Measurements from ENCODE around the gene PLXNA4.
A peak's percentile ranks its signal among the peaks of the same experiment; 100 is the strongest.

Gene PLXNA4

DNA sequence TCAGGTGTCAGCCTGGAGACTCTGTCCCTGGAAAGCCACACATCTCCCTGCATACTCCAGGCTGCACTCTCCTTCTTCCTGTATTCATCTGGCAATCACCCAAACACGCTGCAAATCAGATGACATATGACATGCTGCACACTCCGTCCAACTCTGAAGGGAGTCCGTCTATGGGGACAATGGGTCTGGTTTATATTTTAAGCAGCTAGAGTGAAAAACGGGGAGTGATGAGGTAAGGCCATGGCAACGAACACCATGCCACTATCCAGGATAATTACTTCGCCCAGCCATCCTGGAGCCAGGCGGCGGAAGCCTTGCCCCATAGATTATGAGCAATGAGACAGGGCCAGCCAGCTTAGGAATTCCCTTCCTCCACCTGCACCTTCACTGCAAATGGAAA lies 140.1 kb downstream of the PLXNA4 start:
- DNase-seq = peak; percentile 2

DNA sequence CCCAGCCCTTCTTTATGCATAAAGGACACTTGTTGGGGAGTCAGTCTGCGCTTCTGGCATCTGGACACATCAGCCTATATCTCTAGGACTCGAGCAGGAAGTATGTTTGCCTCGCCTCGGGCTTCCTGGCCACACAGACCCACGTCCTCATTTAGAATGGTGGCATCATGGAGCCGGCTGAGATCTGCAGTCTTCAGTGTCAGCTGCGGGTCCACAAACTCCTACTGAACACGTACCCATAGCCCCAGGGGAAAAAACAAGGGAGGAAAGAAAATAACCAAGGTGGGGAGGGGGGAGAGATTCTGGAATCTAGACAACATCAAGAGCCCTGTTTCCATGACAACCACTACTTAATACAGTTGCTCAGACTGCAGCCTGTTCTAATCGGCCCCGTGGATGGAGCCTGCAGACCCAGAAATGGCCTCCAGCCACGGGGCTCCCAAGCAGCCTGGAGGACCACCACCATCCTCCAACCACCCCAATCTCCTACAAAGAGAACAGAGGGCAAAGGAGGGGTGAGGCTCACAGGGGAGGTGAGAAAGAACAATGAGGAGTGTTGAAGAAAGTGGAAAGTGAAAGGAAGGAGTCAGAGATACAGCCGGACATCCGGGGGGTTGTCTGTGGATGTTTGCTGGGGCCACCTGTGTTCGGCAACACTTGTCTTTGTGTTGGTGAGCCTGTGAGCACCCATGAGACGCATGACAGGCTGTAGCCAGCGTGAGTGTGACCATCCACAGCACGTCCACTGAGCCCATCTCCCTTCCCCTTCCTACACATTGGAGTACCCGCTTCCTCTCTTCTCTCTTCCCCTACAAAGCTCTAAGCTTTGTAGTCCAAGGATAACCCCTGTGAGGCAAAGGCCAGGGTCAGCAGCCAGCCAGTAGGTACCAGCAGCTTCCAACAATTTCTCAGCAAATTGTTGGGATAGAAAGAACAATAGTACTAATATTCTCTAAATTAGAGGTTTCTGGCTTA lies 141.0 kb downstream of the PLXNA4 start:
- DNase-seq = no peak

- DNase-seq = no peak
These were observed 142.2 kb downstream of the PLXNA4 start for GRCh38 chr7:132434041-132434440.

- DNase-seq = no peak
These were observed 143.0 kb downstream of the PLXNA4 start for GRCh38 chr7:132433301-132433700.

GRCh38 chr7:132430861-132431822 lies 145.1 kb downstream of the PLXNA4 start:
- peak; percentile 93 for DNase-seq

DNA sequence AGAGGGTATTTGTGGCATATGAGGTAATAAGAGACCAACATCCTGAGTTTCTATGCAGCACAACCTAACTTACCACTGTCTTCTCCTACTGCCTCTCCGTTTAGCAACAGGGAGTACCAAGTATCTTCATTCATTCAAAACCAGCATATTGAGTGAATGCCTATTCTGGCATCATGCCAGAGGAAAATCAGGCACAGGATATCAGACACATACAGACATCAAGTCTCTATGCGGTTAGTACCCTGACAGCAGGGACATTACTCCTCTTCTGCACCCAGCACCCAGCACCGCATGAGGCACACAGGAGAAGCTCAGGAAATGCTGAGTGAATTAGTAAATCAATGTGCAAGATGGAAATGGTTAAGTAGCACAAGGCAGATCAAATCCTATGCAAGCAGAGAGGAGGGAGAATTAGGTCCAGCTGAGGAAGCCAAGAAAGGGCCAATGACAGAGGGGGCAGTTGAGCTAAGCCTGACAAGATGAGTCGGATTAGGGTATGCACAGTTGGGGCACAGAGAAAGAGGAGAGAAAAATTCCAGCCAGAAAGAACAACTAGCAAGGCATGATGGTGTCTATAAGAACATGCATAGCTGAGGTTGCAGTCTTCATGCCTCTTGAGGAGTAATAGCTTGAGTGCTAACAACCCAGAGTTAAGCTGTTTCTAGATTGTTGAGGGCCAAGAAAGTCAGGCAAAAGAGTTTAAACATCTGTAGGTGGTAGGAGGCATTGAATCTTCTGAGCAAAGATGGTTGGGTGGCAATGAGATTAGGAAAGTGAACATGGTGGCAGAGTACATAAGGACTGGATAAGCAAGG lies 146.0 kb downstream of the PLXNA4 start:
- peak; percentile 59 for DNase-seq

DNA sequence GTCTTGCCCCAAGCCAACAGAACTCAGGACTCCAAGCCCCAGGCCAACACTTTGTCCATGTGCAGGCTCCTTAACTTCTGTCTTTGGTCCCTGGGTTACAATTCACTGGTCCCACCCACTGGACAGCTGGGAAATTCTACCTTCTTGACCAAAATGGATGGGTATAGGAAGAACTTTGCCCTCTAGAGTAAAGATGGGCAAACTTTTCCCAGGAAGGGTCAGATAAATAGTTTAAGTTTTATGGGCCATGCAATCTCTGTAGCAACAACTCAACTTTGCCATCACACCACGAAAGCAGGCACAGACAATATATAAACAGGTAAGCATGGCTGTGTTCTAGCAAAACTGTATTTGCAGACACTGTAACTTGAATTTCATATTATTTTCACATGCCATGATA lies 147.1 kb downstream of the PLXNA4 start:
- no peak for DNase-seq

DNA sequence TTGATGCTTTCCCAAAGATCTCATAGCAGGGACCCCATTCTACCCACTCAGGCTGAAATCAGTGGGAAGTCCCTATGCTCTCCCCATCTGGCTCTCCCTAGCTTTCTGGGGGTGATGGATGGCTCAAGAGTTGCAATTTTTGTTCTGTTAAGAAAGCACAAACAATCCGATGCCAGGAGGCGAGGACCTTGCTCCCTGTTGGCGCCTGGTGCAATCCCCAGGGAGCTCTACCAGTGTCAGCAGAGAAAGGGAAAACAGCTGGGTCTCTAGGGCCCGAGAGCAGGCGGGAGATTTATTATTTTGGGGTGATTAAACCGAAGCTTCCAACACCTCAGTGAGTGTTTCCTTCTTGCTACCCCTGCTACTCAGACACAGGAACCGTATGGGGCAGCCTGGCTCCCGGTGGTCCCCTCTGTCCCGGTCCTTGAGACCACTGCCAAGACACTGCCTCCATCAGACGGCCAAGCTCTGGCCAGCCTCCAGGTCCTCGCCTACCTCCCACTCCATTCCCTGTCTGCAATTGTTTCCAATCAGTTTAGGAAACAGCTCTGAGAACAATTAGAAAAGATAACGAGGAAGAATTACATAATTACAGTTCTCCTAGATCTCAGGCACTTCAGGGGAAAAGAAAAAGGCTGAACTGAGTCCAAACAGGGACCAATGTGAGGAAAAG lies 147.9 kb downstream of the PLXNA4 start:
- no peak for DNase-seq

DNA sequence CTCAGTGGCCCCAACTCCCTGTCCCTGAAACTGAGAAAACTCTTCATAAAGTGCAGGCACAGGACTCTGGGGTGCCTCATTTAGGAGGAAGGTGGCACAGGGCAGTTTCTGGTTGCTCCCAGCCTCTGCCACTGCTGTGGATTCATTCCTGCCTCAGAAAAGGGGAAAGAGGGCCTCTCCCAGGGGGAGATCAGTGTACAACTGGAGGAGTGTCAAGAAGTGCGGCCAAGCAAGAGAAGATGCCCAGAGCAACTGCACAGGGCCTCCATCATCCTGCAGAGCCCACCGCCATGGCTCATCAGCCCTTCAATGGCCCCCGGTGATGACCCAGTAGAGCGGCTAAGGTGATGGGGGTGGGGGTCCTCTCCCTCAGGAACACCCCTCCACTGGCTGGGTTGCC lies 150.3 kb downstream of the PLXNA4 start:
- no peak for DNase-seq

GRCh38 chr7:132424821-132425724 lies 151.2 kb downstream of the PLXNA4 start:
- no peak for DNase-seq

DNA sequence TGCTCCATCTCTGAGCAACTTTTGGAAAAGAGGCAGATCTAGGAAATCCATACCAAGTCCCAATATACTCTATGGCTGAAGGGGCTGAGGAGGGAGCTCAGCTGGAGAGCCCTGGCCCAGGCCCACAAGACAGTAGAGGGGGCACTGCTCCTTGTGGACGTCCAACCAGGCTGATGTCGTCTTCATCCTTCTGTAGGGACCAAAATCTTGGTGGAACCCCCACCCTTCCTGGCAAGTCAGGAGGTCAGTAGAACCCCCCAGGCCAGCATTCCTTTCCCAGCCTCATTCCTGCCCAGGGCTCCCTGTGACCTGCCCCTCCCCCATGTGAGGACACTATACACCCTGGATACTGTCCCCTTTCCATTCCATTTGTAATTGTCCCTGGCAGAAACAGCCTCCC lies 152.0 kb downstream of the PLXNA4 start:
- no peak for DNase-seq

GRCh38 chr7:132423594-132424200 lies 152.6 kb downstream of the PLXNA4 start:
- DNase-seq = no peak

DNA sequence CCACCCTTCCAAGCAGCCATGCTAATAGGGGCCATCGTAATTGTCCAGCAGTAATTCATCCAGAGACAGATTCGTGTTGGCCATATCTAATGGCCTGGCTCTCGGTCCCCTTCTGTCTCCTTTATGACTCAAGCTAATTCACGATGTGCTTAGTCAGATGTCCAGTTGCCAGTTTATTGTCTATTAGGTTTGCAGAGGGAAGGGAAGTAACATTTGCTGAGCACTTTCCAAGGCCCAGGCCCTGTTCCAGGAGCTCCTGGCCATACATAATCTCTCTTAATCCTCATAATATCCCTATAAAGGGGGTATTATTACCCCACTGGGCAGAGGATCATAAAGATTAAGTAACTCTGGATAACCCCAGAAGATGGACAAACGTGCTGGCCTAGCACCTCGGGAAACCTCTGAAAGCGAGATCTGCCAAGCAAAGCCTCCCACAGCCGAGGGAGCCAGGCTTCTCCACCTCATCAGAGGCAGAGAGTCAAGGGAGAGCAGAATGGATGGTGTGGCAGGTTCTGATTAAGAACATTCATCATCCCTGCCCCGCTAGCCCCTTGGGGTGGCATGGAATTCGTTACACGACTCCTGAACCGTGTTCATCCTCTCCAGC lies 153.7 kb downstream of the PLXNA4 start:
- no peak for DNase-seq

- no peak for DNase-seq
These were observed 155.7 kb downstream of the PLXNA4 start for GRCh38 chr7:132420527-132420926.

DNA sequence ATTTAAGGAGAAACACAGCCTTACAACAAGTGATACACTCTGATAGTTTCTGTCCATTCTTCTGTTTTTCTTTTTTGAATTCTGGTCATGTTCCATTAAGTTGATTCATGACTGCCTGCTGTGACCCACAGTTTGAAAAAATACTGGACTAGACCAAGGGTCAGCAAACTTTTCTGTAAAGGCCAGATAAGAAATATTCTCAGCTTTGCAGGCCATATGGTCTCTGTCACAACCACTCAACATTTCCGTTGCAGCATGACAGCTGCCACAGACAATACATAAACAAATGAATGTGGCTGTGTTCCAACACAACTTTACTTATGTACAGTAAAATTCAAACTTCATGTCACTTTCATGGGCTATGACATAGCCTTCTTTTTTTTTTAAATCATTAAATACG lies 156.7 kb downstream of the PLXNA4 start:
- DNase-seq = no peak

- no peak for DNase-seq
These were observed 157.4 kb downstream of the PLXNA4 start for GRCh38 chr7:132418840-132419239.

DNA sequence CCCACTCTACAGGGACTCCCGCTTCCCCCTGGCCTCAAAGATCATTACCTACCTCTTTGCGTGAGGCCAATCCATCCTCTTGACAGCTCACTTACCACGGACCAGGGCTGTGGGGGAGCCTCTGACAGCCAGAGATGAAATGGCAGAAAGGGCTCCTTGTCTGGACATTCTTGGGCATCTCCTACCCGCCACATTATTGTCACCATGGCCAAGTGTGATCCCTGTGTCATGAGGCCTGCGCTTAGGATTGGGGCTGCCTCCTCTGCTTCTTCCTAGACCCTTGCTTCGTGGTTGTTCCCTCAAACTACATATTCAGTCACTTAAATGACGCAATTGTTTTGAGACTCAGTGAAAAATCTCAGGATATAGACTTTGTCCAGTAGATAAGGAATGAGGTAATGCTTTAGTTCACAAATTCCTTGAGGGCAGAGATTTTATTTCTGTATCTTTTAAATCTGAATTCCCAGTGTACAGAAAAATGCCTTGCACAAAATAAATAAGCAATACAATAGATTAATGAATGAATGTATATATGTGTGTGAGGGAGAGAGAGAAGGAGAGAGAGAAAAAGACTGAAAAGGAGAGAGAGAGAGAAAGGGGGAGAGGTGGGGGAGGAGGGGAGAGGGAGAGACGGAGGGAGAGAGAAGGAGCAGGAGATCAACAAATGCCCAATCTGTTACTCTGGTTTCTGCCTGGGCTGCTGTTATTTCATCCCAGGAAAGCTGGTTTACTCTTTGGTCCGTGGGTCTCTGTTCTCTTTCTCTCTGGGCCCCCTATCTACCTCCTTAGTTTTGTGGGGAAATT lies 159.0 kb downstream of the PLXNA4 start:
- no peak for DNase-seq

DNA sequence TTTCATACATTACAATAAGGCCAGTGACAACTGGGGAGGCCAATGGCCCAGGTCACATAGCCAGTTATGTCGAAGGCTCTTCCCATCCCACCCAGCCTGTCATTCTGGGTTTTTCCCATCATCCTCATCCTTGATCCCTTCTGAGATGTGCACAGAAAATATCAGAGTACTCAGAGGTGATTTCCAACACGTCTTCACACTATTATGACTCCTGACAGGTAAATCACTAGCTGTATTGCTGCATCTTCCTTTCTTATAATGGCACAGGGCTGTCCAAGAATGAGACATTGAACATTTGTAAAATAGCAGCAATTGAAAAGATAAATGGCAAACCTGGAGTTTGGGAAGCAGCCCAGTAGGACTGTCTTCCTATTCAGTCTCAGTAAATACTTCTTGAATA lies 159.9 kb downstream of the PLXNA4 start:
- no peak for DNase-seq

DNA sequence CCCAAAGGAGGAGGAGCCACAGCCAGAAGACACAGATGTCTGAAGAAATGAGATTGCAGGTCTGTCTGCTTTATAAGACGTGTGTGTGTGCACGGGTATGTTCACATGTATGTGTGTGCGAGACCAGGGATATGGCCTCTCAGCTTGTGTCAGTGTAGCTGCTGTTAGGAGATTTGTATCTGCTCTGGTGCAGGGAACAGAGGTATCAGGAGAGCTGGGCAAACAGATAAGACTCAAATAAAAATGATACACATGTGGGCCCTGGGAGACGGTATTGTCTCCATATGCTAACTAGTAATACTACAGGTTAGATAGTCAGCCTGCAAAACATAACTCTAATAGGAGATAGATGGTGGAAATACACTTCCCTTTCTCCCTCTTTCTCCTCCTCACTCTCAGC lies 161.0 kb downstream of the PLXNA4 start:
- DNase-seq = no peak
